Measurements from ENCODE around the gene PIWIL4. TPM values are rescaled to one million over a fixed set of nuclear protein-coding genes. Genes with fewer than 3 reads are reported as not detected.

The PIWIL4 gene
- under 1 TPM in 4 of 6 donors, not detected in 2; 0.33 to 0.89 (median 0.59) TPM for polyA plus RNA-seq (ENCODE audit: low read depth in 6 of 6)

DNA sequence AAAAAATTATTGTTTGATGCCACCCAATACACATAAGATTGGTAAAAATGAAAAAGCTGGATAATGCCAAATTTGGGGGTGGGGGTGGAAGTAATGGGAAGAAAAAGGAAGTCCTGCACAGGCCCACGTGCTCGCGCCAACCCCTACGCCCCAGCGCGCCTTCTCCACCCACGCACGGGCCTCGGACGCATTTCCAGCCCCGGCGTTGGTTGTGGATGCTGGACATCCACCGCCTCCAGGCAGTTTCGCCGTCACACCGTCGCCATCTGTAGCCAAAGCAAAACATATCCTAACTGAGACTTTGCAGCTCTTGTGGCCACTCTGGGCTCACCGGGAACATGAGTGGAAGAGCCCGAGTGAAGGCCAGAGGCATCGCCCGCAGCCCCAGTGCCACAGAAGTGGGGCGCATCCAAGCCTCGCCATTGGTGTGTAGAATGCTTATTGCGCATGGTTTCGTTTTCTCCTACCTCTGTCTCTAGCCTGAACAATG is at the start of gene PIWIL4:
PIWIL4 (plus strand) TSS at position 188 of the 490 bp plus-strand sequence; CDS start at position 339, 151 bp downstream.
- ATAC-seq (ENCODE audit: low read depth in 2 of 2) (no peak), DNase-seq (no peak)
- Mint-ChIP-seq H3K9me3 (peaks cover 0 to 3% (median 0%) of the 10 kb centered on the region in 7 donors), H3K36me3 (no peaks in the 10 kb centered on the region), H3K27me3 (no peaks in the 10 kb centered on the region), H3K4me3 (no peak within 1 kb of the TSS), H3K4me1 (no peaks in the 10 kb centered on the region), H3K27ac (peak within 1 kb of the TSS in 1 of 6 donors; percentile 8)

GRCh38 chr11:94518300-94518699 is 48.9 kb upstream of the PIWIL4 start:
- ATAC-seq (ENCODE audit: low read depth in 2 of 2): no peak

GRCh38 chr11:94519478-94520084 is 47.6 kb upstream of the PIWIL4 start:
- ATAC-seq (ENCODE audit: low read depth in 2 of 2) (peak in 1 of 2 donors; percentile 40), DNase-seq (peak; percentile 15)
- H3K4me3 Mint-ChIP-seq: no peak overlapping the region
- no peak overlapping the region for H3K27ac Mint-ChIP-seq
- no peaks in the 10 kb centered on the region for H3K4me1 Mint-ChIP-seq
- peaks cover 17 to 19% (median 18%) of the 10 kb centered on the region in 3 donors for H3K27me3 Mint-ChIP-seq
- no peaks in the 10 kb centered on the region for H3K36me3 Mint-ChIP-seq
- H3K9me3 Mint-ChIP-seq: no peaks in the 10 kb centered on the region

More at GRCh38 chr11:94518300-94518699, 48.9 kb upstream of the PIWIL4 start:
- DNase-seq: no peak
- Mint-ChIP-seq H3K36me3 (no peaks in the 10 kb centered on the region), H3K4me3 (no peak overlapping the region), H3K27me3 (peaks cover 17 to 27% (median 19%) of the 10 kb centered on the region in 3 donors), H3K27ac (no peak overlapping the region), H3K4me1 (no peaks in the 10 kb centered on the region), H3K9me3 (no peaks in the 10 kb centered on the region)

- H3K4me1 Mint-ChIP-seq: no peaks in the 10 kb centered on the region
- no peak for ATAC-seq (ENCODE audit: low read depth in 2 of 2)
Measured at GRCh38 chr11:94521684-94522083, 45.5 kb upstream of the PIWIL4 start.

GRCh38 chr11:94524341-94524740 is 42.8 kb upstream of the PIWIL4 start:
- ATAC-seq (ENCODE audit: low read depth in 2 of 2): no peak
- no peaks in the 10 kb centered on the region for H3K36me3 Mint-ChIP-seq
- no peak for DNase-seq

More at GRCh38 chr11:94521684-94522083, 45.5 kb upstream of the PIWIL4 start:
- no peak for DNase-seq
- no peak overlapping the region for H3K27ac Mint-ChIP-seq
- no peaks in the 10 kb centered on the region for H3K36me3 Mint-ChIP-seq
- H3K27me3 Mint-ChIP-seq: peaks cover 7 to 9% (median 7%) of the 10 kb centered on the region in 3 donors
- no peaks in the 10 kb centered on the region for H3K9me3 Mint-ChIP-seq
- H3K4me3 Mint-ChIP-seq: no peak overlapping the region

GRCh38 chr11:94525546-94526324 is 41.4 kb upstream of the PIWIL4 start:
- Mint-ChIP-seq H3K36me3 (no peaks in the 10 kb centered on the region), H3K27ac (no peak overlapping the region), H3K27me3 (peaks cover 10 to 16% (median 14%) of the 10 kb centered on the region in 3 donors), H3K4me1 (no peaks in the 10 kb centered on the region), H3K9me3 (no peaks in the 10 kb centered on the region), H3K4me3 (no peak overlapping the region)
- DNase-seq (no peak), ATAC-seq (ENCODE audit: low read depth in 2 of 2) (no peak)

More at GRCh38 chr11:94524341-94524740, 42.8 kb upstream of the PIWIL4 start:
- H3K4me3 Mint-ChIP-seq: no peak overlapping the region
- no peaks in the 10 kb centered on the region for H3K9me3 Mint-ChIP-seq
- H3K27me3 Mint-ChIP-seq: peaks cover 10 to 16% (median 14%) of the 10 kb centered on the region in 3 donors
- H3K4me1 Mint-ChIP-seq: no peaks in the 10 kb centered on the region
- H3K27ac Mint-ChIP-seq: no peak overlapping the region

GRCh38 chr11:94526645-94527438 is 40.3 kb upstream of the PIWIL4 start:
- H3K36me3 Mint-ChIP-seq: no peaks in the 10 kb centered on the region
- peaks cover 10 to 16% (median 14%) of the 10 kb centered on the region in 3 donors for H3K27me3 Mint-ChIP-seq
- DNase-seq: no peak
- ATAC-seq (ENCODE audit: low read depth in 2 of 2): no peak
- no peak overlapping the region for H3K4me3 Mint-ChIP-seq
- H3K4me1 Mint-ChIP-seq: no peaks in the 10 kb centered on the region
- no peak overlapping the region for H3K27ac Mint-ChIP-seq
- no peaks in the 10 kb centered on the region for H3K9me3 Mint-ChIP-seq

- no peak overlapping the region for H3K4me3 Mint-ChIP-seq
- H3K27ac Mint-ChIP-seq: no peak overlapping the region
- peaks cover 7 to 16% (median 10%) of the 10 kb centered on the region in 3 donors for H3K27me3 Mint-ChIP-seq
- ATAC-seq (ENCODE audit: low read depth in 2 of 2) (no peak), DNase-seq (no peak)
- no peaks in the 10 kb centered on the region for H3K9me3 Mint-ChIP-seq
- no peaks in the 10 kb centered on the region for H3K36me3 Mint-ChIP-seq
- H3K4me1 Mint-ChIP-seq: no peaks in the 10 kb centered on the region
Measured at GRCh38 chr11:94528551-94528950, 38.6 kb upstream of the PIWIL4 start.

- Mint-ChIP-seq H3K36me3 (no peaks in the 10 kb centered on the region), H3K4me3 (no peak overlapping the region), H3K9me3 (no peaks in the 10 kb centered on the region), H3K27me3 (peaks cover 2 to 15% (median 9%) of the 10 kb centered on the region in 3 donors), H3K27ac (no peak overlapping the region), H3K4me1 (no peaks in the 10 kb centered on the region)
- ATAC-seq (ENCODE audit: low read depth in 2 of 2) (no peak), DNase-seq (no peak)
Measured at GRCh38 chr11:94532211-94532610, 35.0 kb upstream of the PIWIL4 start.

DNA sequence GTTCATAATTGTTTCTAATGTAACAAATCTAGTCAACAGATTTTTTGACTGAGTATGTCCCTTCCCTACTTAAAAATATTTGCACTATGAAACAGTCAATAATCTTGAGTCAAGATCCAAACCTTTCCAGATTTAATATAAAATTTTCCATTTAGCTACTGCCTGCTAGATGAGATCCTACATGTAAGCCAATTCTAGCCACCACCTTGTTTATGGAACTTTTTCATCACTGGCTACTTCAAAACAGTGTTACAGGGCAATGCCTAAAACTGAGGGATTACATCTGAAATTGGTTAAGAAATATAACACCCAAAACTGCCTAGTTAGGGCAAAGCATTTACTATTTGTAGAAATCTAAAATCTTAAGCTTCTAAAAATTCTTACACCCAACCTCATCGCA is 34.0 kb upstream of the PIWIL4 start:
- Mint-ChIP-seq H3K9me3 (no peaks in the 10 kb centered on the region), H3K27me3 (peaks cover 6 to 15% (median 6%) of the 10 kb centered on the region in 3 donors)
- no peak for ATAC-seq (ENCODE audit: low read depth in 2 of 2)

GRCh38 chr11:94533696-94534630 is 33.2 kb upstream of the PIWIL4 start:
- no peak for ATAC-seq (ENCODE audit: low read depth in 2 of 2)
- Mint-ChIP-seq H3K9me3 (no peaks in the 10 kb centered on the region), H3K27me3 (peaks cover 5 to 7% (median 6%) of the 10 kb centered on the region in 3 donors), H3K27ac (no peak overlapping the region), H3K4me3 (no peak overlapping the region), H3K4me1 (no peaks in the 10 kb centered on the region), H3K36me3 (no peaks in the 10 kb centered on the region)
- DNase-seq: no peak

More for the DNA sequence above, 34.0 kb upstream of the PIWIL4 start:
- no peaks in the 10 kb centered on the region for H3K36me3 Mint-ChIP-seq
- H3K4me1 Mint-ChIP-seq: no peaks in the 10 kb centered on the region
- no peak overlapping the region for H3K4me3 Mint-ChIP-seq
- no peak for DNase-seq
- H3K27ac Mint-ChIP-seq: no peak overlapping the region

DNA sequence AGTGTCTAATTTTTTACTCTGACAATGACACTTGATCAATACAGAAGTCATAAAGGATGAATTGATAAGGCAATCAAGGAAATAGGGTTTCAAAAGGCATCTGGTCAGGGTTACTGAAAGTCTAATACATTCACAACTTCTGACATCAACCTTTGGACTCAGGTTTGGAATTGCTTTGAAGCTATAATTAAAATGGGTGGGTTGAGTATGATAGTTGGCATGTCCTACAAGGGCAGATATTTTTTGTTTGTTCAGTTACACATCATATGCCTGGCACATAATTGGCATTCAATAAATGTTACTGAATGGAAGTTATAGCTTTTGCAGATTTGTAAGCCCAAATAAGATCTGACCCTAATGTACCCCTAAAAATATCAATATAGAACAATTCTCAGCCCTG is 30.8 kb upstream of the PIWIL4 start:
- Mint-ChIP-seq H3K4me1 (no peaks in the 10 kb centered on the region), H3K27me3 (peaks cover 5 to 14% (median 6%) of the 10 kb centered on the region in 3 donors), H3K36me3 (no peaks in the 10 kb centered on the region), H3K9me3 (no peaks in the 10 kb centered on the region), H3K27ac (no peak overlapping the region), H3K4me3 (no peak overlapping the region)
- DNase-seq (no peak), ATAC-seq (ENCODE audit: low read depth in 2 of 2) (no peak)

Data from naive B cell (primary cell).